Vagina (tissue), 2 donors: ENCODE data around the gene HMCN1. TPM values are rescaled to one million over a fixed set of nuclear protein-coding genes. Genes with fewer than 3 reads are reported as not detected.

Experiments
- DNase-seq, 2 donors: peaks; one replicate each; pipeline ENCODE4 v3.0.0-alpha.2; 2017; ENCODE audit errors: extremely low spot score in 2 of 2
- H3K27ac ChIP-seq: fragments of 200-600 bp; sonication (generic); one replicate; pipeline ENCODE4 v1.5.1; 2019
- H3K27me3 ChIP-seq: fragments of 200-600 bp; sonication (generic); one replicate; pipeline ENCODE4 v1.5.1; 2019
- H3K36me3 ChIP-seq, 2 donors: fragments of 200-600 bp; sonication (generic); one replicate each; pipeline ENCODE4 v1.5.1; 2017 to 2019
- H3K4me1 ChIP-seq: fragments of 200-600 bp; sonication (generic); one replicate; pipeline ENCODE4 v1.5.1; 2019
- H3K4me3 ChIP-seq, 2 donors: fragments of 200-600 bp; sonication (generic); 1 replicate in 1 of 2; 2 replicates in 1 of 2; pipeline ENCODE4 v1.5.1; 2016 to 2019
- H3K9me3 ChIP-seq: fragments of 200-600 bp; sonication (generic); one replicate; pipeline ENCODE4 v1.5.1; 2019
- POLR2A ChIP-seq, 2 donors: fragments of 450-650 bp; IDR thresholded peaks; one replicate each; pipeline ENCODE4 v1.6.1; 2017; ENCODE audit warnings: antibody characterized with exemption in 2 of 2, mild to moderate bottlenecking in 2 of 2, moderate library complexity in 2 of 2
- POLR2AphosphoS5 ChIP-seq, 2 donors: sonication (generic); formaldehyde crosslinking; IDR thresholded peaks; one replicate each; pipeline ENCODE4 v1.9.0; 2017; ENCODE audit warnings: antibody characterized with exemption in 2 of 2, mild to moderate bottlenecking in 2 of 2, low read depth in 1 of 2; ENCODE audit not compliant: insufficient read depth in 1 of 2
- intact Hi-C: fragments of 100-400 bp; cut with DNase I; formaldehyde crosslinking; loops from one replicate; pipeline ENCODE4 v1.15.1; 2023
- total RNA-seq: library from RNA; depleted of rRNA; stranded (reverse); fragments of >200 nt; gene quantifications from one replicate; pipeline ENCODE4 v1.2.3, GENCODE V29; 2016
- TF ChIP-seq, protein P1 (sequence below), 3 experiments: fragments of 450-650 bp in 2 of 3; fragments of 200-600 bp in 1 of 3; sonication (generic) in 1 of 3; IDR thresholded peaks; one replicate each; pipeline ENCODE4 v1.5.1; 2017 to 2019; ENCODE audit warnings: antibody characterized with exemption in 3 of 3, mild to moderate bottlenecking in 2 of 3, moderate library complexity in 2 of 3

The HMCN1 gene
- total RNA-seq, 1 donor from 2014 or later: 10.6 TPM

DNA sequence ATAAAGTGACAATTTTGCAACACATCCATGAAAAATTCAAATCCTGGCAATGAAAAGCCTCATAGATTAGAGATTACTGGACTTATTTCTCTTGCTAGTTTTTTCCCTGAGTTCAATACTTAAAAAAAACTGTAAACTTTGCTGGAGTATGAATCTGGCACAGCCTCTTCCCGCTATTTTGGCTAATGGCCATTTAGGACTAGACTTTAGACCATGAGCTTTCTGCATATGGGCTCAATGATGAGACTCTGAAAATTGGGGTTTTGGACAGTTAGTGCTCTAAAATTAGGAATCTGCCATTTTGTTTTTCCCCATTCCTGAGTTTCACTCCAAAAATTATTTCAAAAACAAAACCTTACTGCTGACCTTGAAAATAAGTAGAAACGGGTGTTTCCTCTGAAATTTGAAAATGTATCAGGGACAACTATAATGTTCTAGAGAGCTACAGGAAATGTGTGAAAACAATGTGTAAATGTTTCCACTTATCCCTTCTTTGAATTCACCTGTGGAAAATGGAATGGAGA, 137.5 kb downstream of the HMCN1 start:
- H3K9me3 ChIP-seq: no peaks in the 10 kb centered on the region
- no peak for DNase-seq
- no peaks in the 10 kb centered on the region for H3K36me3 ChIP-seq
- H3K27ac ChIP-seq: no peak overlapping the region
- no peak overlapping the region for H3K4me3 ChIP-seq
- TF ChIP-seq, protein P1, sequence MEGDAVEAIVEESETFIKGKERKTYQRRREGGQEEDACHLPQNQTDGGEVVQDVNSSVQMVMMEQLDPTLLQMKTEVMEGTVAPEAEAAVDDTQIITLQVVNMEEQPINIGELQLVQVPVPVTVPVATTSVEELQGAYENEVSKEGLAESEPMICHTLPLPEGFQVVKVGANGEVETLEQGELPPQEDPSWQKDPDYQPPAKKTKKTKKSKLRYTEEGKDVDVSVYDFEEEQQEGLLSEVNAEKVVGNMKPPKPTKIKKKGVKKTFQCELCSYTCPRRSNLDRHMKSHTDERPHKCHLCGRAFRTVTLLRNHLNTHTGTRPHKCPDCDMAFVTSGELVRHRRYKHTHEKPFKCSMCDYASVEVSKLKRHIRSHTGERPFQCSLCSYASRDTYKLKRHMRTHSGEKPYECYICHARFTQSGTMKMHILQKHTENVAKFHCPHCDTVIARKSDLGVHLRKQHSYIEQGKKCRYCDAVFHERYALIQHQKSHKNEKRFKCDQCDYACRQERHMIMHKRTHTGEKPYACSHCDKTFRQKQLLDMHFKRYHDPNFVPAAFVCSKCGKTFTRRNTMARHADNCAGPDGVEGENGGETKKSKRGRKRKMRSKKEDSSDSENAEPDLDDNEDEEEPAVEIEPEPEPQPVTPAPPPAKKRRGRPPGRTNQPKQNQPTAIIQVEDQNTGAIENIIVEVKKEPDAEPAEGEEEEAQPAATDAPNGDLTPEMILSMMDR (IDR thresholded peaks at IDR 0.05): no peak
- TF ChIP-seq POLR2A (IDR thresholded peaks at IDR 0.05) (no peak), POLR2AphosphoS5 (IDR thresholded peaks at IDR 0.05; ENCODE audit: insufficient read depth in 1 of 2, low read depth in 1 of 2) (no peak)
- H3K4me1 ChIP-seq: no peaks in the 10 kb centered on the region
- intact Hi-C loops: no loop called here
- H3K27me3 ChIP-seq: no peaks in the 10 kb centered on the region

DNA sequence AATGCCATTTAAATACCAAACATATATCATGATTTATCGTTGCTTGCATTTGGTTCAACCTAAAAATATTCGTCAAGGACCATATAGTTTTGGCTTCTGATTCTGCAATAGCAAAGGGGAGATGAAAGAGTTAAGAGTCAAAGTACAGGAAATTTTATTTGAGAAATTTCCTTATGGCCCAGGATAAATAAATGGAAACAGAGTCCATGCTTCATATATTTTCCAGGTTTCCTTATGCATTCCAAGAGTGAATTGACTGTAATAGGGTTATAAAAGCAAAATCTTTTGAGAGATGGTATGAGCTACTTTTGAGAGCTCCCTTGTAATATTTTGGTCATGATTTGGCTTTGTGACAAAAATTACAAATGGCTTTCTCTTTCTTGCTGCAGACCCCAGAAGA, 140.1 kb downstream of the HMCN1 start:
- DNase-seq: no peak
- TF ChIP-seq POLR2A (IDR thresholded peaks at IDR 0.05) (no peak), POLR2AphosphoS5 (IDR thresholded peaks at IDR 0.05; ENCODE audit: insufficient read depth in 1 of 2, low read depth in 1 of 2) (no peak)
- TF ChIP-seq, protein P1 (IDR thresholded peaks at IDR 0.05): no peak

DNA sequence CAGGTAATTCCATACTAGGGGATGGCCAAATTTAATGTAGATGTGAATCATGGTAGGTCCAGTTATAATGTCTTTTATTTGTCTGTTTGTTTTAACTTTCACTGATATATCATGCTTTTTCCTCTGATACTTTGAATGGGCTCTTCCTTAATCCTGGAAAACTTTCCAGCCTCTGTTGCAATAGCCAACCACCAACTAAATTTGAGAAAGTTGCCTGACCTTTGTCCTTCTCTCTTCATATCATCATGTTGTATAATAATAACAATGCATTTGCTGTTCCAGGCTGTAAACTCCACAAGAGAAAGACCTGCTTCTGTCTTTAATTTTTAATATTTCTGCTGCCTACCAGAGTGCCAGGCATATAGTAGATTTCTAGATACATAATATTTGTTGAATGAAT, 146.1 kb downstream of the HMCN1 start:
- H3K4me3 ChIP-seq: no peak overlapping the region
- no peaks in the 10 kb centered on the region for H3K27me3 ChIP-seq
- H3K36me3 ChIP-seq: no peaks in the 10 kb centered on the region
- intact Hi-C loops: no loop called here
- DNase-seq: no peak
- H3K9me3 ChIP-seq: no peaks in the 10 kb centered on the region
- TF ChIP-seq POLR2A (IDR thresholded peaks at IDR 0.05) (no peak), POLR2AphosphoS5 (IDR thresholded peaks at IDR 0.05; ENCODE audit: insufficient read depth in 1 of 2, low read depth in 1 of 2) (no peak)
- TF ChIP-seq, protein P1 (IDR thresholded peaks at IDR 0.05): no peak
- H3K27ac ChIP-seq: no peak overlapping the region
- H3K4me1 ChIP-seq: no peaks in the 10 kb centered on the region

More for the DNA sequence above, 140.1 kb downstream of the HMCN1 start:
- Histone ChIP-seq H3K36me3 (no peaks in the 10 kb centered on the region), H3K27ac (no peak overlapping the region), H3K4me1 (no peaks in the 10 kb centered on the region), H3K27me3 (no peaks in the 10 kb centered on the region), H3K9me3 (no peaks in the 10 kb centered on the region), H3K4me3 (no peak overlapping the region)
- intact Hi-C loops: no loop called here

DNA sequence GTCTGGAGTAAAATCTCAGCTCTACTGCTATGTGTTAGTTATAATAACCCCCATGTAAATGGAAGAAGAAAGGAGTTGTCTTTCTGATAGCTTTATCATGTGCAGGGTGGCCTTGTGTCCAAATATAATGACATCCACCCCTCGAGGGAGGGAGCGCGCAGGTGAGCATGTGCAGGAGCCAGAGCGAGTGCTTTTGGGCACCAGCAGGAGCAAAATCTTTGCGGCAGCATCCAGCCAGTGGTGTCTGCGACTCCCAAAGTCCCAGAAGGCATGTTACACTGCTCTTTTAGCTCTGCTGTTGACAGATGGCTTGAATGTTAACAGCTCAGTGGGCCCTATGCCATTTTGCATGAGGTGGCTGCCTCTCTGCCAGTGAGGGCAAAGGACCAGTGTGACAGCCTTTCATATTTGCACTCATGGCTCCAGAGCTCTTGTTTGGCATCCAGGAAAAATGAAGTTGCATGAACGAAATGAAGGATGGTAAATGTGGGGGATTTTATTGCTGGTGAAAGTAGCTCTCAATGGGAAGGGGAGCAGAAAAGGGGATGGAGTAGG, 146.7 kb downstream of the HMCN1 start:
- intact Hi-C loops: no loop called here
- H3K4me1 ChIP-seq: no peaks in the 10 kb centered on the region
- H3K36me3 ChIP-seq: no peaks in the 10 kb centered on the region
- H3K4me3 ChIP-seq: no peak overlapping the region
- no peak for DNase-seq
- TF ChIP-seq POLR2A (IDR thresholded peaks at IDR 0.05) (no peak), POLR2AphosphoS5 (IDR thresholded peaks at IDR 0.05; ENCODE audit: insufficient read depth in 1 of 2, low read depth in 1 of 2) (no peak)
- TF ChIP-seq, protein P1 (IDR thresholded peaks at IDR 0.05): no peak
- H3K27me3 ChIP-seq: no peaks in the 10 kb centered on the region
- H3K9me3 ChIP-seq: no peaks in the 10 kb centered on the region
- no peak overlapping the region for H3K27ac ChIP-seq

DNA sequence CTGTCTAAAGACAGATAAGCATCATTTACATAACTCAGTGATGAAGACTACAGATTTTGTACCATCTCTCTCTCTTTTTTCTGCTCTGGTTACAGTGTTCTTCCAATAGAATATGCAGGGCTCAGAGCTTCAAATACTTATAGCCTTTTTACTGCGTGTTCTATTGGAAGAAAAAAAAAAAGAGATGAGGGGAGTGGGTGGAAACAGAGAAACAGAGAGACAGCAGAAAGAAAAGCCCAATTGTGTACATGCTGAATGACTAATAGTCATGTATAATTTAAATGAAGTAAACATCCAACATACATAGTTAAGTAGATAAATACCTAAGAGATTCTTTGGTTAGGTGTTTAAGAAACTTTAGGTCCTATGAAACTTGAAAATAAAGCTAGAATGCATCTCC, 151.9 kb downstream of the HMCN1 start:
- no peak for DNase-seq
- Histone ChIP-seq H3K27me3 (no peaks in the 10 kb centered on the region), H3K36me3 (no peaks in the 10 kb centered on the region), H3K4me1 (no peaks in the 10 kb centered on the region), H3K27ac (no peak overlapping the region), H3K9me3 (no peaks in the 10 kb centered on the region), H3K4me3 (no peak overlapping the region)
- TF ChIP-seq POLR2AphosphoS5 (IDR thresholded peaks at IDR 0.05; ENCODE audit: insufficient read depth in 1 of 2, low read depth in 1 of 2): no peak
- TF ChIP-seq, protein P1 (IDR thresholded peaks at IDR 0.05): no peak
- no peak for TF ChIP-seq POLR2A (IDR thresholded peaks at IDR 0.05)
- intact Hi-C loops: no loop called here
